ENCODE measurements around the gene ABCA8.
"Not testable (repeated sequence)": the region's sequence is repeated elsewhere in the genome, so short reads cannot be mapped to it uniquely, and the experiment has no call there.

The ABCA8 gene

GRCh38 chr17:68953340-68953997 lies 1.7 kb downstream of the ABCA8 start:
- H3K4me3 ChIP-seq (ENCODE audit: low read length) = no peak overlapping the region
- TF ChIP-seq CTCF (IDR thresholded peaks at IDR 0.05; ENCODE audit: insufficient read depth, low read depth, low read length, missing control alignments) = no peak

GRCh38 chr17:68950725-68951124 lies 4.5 kb downstream of the ABCA8 start:
- DNase-seq (ENCODE audit: low read depth) = no peak
- no peak for TF ChIP-seq CTCF (IDR thresholded peaks at IDR 0.05; ENCODE audit: insufficient read depth, low read depth, low read length, missing control alignments)
- no peak overlapping the region for H3K4me3 ChIP-seq (ENCODE audit: low read length)

More at GRCh38 chr17:68953340-68953997, 1.7 kb downstream of the ABCA8 start:
- no peak for DNase-seq (ENCODE audit: low read depth)

GRCh38 chr17:68947868-68948267 lies 7.3 kb downstream of the ABCA8 start:
- not testable (repeated sequence) for DNase-seq (ENCODE audit: low read depth); H3K4me3 ChIP-seq (ENCODE audit: low read length)

GRCh38 chr17:68944435-68945035 lies 10.7 kb downstream of the ABCA8 start:
- H3K4me3 ChIP-seq (ENCODE audit: low read length) = no peak overlapping the region
- TF ChIP-seq CTCF (IDR thresholded peaks at IDR 0.05; ENCODE audit: insufficient read depth, low read depth, low read length, missing control alignments) = no peak

GRCh38 chr17:68943812-68944182 lies 11.4 kb downstream of the ABCA8 start:
- DNase-seq (ENCODE audit: low read depth) = not testable (repeated sequence)

More at GRCh38 chr17:68944435-68945035, 10.7 kb downstream of the ABCA8 start:
- DNase-seq (ENCODE audit: low read depth) = no peak

GRCh38 chr17:68943123-68943811 lies 11.9 kb downstream of the ABCA8 start:
- DNase-seq (ENCODE audit: low read depth) = no peak
- no peak overlapping the region for H3K4me3 ChIP-seq (ENCODE audit: low read length)
- no peak for TF ChIP-seq CTCF (IDR thresholded peaks at IDR 0.05; ENCODE audit: insufficient read depth, low read depth, low read length, missing control alignments)

More at GRCh38 chr17:68943812-68944182, 11.4 kb downstream of the ABCA8 start:
- not testable (repeated sequence) for H3K4me3 ChIP-seq (ENCODE audit: low read length)

- no peak for TF ChIP-seq CTCF (IDR thresholded peaks at IDR 0.05; ENCODE audit: insufficient read depth, low read depth, low read length, missing control alignments)
- DNase-seq (ENCODE audit: low read depth) = no peak
- H3K4me3 ChIP-seq (ENCODE audit: low read length) = no peak overlapping the region
Observed at GRCh38 chr17:68942389-68942788, 12.8 kb downstream of the ABCA8 start.

GRCh38 chr17:68941761-68942160 lies 13.4 kb downstream of the ABCA8 start:
- H3K4me3 ChIP-seq (ENCODE audit: low read length) = no peak overlapping the region
- DNase-seq (ENCODE audit: low read depth) = no peak
- TF ChIP-seq CTCF (IDR thresholded peaks at IDR 0.05; ENCODE audit: insufficient read depth, low read depth, low read length, missing control alignments) = no peak
